WI38 (cell line): ENCODE results near the gene SAXO1.

Source experiments
- H3K4me3 ChIP-seq: 2 replicates; pipeline ENCODE4 v1.5.1; 2011; ENCODE audit warnings: low read depth, mild to moderate bottlenecking, control low read depth, low read length
- TF ChIP-seq, protein P1 (sequence below): IDR thresholded peaks from 2 replicates; pipeline ENCODE4 v1.5.1; 2012; ENCODE audit warnings: low read depth, mild to moderate bottlenecking, control low read depth, low read length

Gene SAXO1

DNA sequence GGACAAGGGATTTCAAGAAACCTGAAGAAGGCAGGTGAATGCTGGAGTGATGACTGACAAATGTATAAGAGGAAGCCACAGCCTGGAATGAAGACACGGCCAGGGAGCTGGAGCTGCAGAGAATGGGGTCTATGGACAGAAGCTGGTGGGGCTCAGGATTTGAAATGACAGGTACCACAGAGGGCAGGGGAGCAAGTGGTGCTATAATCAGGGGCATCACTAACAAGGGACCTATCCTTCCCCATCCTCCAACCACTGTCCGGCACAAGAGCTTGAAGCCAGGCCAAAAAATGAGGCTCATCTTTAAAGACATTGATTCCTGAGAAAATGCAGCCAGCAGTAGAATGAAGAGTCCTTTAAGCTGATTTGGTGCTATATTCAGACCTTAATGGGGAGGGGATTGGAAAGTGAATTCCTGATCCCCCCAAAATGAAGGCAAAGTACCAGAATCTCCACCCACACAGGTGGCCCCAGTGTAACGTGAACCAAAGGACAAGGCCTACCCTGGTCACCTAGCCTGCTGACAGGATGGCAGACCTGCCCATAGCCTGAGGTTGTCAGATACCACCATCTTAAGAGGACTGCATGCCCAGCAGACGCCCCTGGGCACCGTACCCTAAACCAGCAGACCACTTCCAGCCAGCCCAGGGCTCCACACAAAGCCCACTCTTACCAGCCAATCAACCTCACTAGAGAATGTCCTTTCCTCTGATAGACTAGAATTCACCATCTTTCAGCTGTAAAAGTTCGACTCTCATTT, 109.2 kb downstream of the SAXO1 start:
- TF ChIP-seq, protein P1, sequence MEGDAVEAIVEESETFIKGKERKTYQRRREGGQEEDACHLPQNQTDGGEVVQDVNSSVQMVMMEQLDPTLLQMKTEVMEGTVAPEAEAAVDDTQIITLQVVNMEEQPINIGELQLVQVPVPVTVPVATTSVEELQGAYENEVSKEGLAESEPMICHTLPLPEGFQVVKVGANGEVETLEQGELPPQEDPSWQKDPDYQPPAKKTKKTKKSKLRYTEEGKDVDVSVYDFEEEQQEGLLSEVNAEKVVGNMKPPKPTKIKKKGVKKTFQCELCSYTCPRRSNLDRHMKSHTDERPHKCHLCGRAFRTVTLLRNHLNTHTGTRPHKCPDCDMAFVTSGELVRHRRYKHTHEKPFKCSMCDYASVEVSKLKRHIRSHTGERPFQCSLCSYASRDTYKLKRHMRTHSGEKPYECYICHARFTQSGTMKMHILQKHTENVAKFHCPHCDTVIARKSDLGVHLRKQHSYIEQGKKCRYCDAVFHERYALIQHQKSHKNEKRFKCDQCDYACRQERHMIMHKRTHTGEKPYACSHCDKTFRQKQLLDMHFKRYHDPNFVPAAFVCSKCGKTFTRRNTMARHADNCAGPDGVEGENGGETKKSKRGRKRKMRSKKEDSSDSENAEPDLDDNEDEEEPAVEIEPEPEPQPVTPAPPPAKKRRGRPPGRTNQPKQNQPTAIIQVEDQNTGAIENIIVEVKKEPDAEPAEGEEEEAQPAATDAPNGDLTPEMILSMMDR, result no peak
- no peak overlapping the region for H3K4me3 ChIP-seq

GRCh38 chr9:18923167-18923566, 109.8 kb downstream of the SAXO1 start:
- no peak overlapping the region for H3K4me3 ChIP-seq
- TF ChIP-seq, protein P1, result no peak

DNA sequence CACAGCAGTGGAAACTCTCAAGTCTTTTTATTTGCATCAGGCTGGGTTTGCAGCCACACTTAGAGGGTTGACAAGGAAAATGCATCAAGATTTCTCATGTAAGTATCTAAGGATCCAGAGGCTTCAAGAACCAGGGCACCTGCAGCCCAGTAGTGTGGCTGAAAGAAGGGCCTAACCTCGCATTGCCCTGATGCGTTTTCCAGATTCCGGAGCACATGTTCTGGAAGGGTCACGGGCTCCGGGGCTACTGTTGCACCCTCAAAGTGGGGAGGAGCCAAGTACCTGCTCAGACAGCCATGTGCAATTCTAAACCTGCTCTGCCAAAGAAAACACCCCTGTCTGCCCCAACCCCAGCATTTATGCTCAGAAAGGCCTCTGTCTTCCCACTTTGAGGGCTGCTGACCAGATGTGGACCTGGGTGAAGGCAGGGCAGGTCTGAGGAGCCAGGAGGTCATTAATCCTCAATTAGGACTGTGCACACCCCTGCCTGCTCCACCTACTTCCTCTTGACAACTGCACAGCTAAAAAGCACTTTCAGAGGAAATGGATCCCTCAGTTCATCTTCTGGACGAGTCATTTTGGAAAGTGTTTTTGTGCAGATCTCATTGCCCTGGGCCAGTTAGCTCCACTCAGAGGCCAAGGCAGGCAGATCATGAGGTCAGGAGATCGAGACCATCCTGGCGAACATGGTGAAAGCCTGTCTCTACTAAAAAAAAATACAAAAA, 110.7 kb downstream of the SAXO1 start:
- H3K4me3 ChIP-seq, result no peak overlapping the region
- TF ChIP-seq, protein P1, result no peak

GRCh38 chr9:18921366-18922075, 111.5 kb downstream of the SAXO1 start:
- TF ChIP-seq, protein P1, result no peak
- no peak overlapping the region for H3K4me3 ChIP-seq

GRCh38 chr9:18920141-18921084, 112.6 kb downstream of the SAXO1 start:
- no peak overlapping the region for H3K4me3 ChIP-seq
- TF ChIP-seq, protein P1, result no peak

DNA sequence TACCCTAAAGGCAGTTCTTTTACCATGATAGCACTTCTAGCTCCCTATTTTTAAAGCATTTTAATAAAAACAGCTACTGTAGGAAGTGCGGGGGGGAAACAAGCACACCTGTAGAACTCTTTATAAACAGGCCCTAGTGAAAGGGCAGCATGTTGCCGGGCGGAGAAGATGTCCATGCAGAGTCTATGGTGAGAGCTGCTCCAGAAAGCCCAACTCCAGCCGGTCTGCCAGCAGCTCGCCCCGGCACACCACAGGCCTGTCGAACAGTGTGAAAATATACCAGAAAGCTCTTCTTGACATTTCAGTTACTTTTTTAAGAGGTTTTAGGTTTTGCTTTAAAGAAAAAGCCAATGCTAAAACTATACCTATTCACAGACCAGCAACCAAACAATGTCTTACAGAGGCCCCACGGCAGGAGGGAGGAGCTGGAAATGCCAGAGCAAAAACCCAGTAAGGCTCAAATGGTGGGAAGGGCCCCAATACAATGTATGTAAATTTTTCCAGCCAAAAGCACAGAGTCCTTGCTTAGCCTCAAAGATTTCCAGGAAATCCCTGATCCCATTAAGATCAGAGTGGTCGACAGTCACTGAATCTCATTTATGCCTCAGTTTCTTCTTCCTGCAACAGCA, 121.2 kb downstream of the SAXO1 start:
- H3K4me3 ChIP-seq, result no peak overlapping the region
- TF ChIP-seq, protein P1, result no peak
